Left colon (tissue), 2 donors: ENCODE results near the gene FAM236A. TPM values are rescaled to one million over a fixed set of nuclear protein-coding genes. Genes with fewer than 3 reads are reported as not detected.
"Not testable (repeated sequence)": the region's sequence is repeated elsewhere in the genome, so short reads cannot be mapped to it uniquely, and the experiment has no call there.

Experiments
- ATAC-seq: fragments of 200-7000 bp; cut with Tn5 transposase; one replicate; pipeline ENCODE4 v1.9.1; 2020; ENCODE audit warnings: mild to moderate bottlenecking, moderate library complexity
- DNase-seq, 2 donors: peaks; one replicate each; pipeline ENCODE4 v3.0.0-alpha.2; 2020
- intact Hi-C, 2 donors: fragments of 100-400 bp; cut with DNase I in 1 of 2; cut with micrococcal nuclease in 1 of 2; formaldehyde crosslinking; loops; one replicate each; pipeline versions ENCODE4 v1.11.2 to v1.14.0; 2022; cut with DNase I, micrococcal nuclease
- long read RNA-seq: library from polyadenylated mRNA; unstranded; transcript quantifications from one replicate; pipeline ENCODE4 v2.0.0, GENCODE V29; 2021
- total RNA-seq, 2 donors: library from RNA; stranded (reverse); fragmentation: NEBNext Ultra II Directional; extraction: Animal tissue kit (Norgen Biotek cat#: 25700); gene quantifications; one replicate each; pipeline ENCODE4 v1.2.1, GENCODE V29; 2021
- donor health status: DM: no; HTN: no; CAD: no.
- donor health status: DM: yes; HTN: yes; CAD: no.

The FAM236A gene
- total RNA-seq, result not detected
- long read RNA-seq, result 0 reads

DNA sequence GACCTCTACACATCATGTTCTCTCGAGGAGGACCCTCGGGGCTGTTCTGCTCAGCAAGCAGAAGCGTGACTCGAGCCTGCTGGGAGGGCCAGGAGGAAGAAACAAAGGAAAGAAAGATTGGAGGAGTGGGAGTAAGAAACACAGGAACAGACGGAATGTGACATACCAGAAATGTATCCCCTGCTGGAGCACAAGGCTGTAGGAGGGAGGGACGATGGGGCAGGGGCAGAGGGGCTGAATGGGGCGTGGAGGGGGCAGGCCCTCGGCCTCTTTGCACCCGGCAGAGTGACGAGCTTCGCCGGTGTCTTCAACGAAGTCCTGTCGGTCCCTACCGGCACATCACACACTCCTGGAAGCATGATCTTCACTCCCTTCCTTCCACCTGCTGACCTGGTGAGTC lies at the start of gene FAM236A:
FAM236A (plus strand) TSS at position 301 of the 400 bp plus-strand sequence; CDS start at position 358, 57 bp downstream.
- DNase-seq, intact Hi-C loops, ATAC-seq: not testable (repeated sequence)

DNA sequence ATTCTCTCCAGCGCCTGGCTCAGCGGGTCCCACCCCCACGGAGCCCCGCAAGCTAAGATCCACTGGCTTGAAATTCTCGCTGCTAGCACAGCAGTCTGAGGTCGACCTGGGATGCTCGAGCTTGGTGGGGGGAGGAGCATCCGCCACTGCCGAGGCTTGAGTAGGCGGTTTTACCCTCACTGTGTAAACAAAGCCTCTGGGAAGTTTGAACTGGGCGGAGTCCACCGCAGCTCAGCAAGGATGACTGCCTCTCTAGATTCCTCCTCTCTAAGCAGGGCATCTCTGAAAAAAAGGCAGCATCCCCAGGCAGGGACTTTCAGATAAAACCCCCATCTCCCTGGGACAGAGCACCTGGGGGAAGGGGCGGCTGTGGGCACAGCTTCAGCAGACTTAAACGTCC lies 48.3 kb upstream of the FAM236A start:
- DNase-seq, ATAC-seq, intact Hi-C loops: not testable (repeated sequence)

- intact Hi-C loops, ATAC-seq, DNase-seq: not testable (repeated sequence)
Observed at GRCh38 chrX:72912315-72912714, 25.7 kb upstream of the FAM236A start, which contains the start of gene FAM236C. FAM236C (plus strand) TSS chrX:72912615; CDS start chrX:72912715, 100 bp downstream.

DNA sequence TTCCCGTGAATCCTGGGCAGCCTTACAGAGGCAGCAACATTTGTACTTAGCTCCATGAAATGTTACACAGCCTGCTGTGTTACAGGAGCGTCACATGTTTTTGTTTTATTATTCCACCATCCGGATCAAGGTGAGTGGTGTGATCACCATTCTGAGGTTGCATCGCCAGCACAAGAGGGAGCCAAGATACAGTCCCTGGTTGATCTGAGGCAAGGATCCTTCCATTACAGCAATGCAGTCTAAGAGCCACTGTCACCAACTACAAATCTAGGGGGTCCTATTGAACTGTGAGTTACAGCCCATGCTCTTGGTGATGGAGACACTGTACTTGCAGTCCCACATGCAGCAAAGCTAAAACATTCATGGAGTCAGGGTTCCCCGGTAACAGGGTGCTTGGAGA lies 21.9 kb upstream of the FAM236A start:
- DNase-seq, ATAC-seq, intact Hi-C loops: not testable (repeated sequence)

- DNase-seq, ATAC-seq, intact Hi-C loops: not testable (repeated sequence)
Observed at GRCh38 chrX:72932283-72932682, 5.7 kb upstream of the FAM236A start.

DNA sequence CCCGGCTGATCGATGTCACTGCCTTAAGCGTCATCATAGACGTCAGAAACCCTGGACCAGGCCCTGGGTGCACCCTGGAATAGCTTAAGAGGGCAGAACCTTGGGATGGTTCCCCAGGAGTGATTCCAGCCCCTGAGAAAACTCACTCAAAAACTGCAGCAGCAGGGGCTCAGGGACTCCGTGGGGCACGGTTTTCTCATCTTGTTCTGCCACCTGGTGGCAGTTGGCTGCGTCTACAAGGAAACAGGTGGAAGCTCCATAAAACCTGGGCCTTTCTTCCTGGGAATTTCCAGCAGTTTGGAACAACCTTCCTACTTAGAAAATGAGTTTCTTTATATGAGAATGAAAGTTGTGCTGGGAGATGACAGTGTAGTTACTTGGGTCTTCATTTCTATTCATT lies 1.6 kb upstream of the FAM236A start:
- peak; percentile 69 for ATAC-seq
- intact Hi-C loops, DNase-seq: not testable (repeated sequence)

DNA sequence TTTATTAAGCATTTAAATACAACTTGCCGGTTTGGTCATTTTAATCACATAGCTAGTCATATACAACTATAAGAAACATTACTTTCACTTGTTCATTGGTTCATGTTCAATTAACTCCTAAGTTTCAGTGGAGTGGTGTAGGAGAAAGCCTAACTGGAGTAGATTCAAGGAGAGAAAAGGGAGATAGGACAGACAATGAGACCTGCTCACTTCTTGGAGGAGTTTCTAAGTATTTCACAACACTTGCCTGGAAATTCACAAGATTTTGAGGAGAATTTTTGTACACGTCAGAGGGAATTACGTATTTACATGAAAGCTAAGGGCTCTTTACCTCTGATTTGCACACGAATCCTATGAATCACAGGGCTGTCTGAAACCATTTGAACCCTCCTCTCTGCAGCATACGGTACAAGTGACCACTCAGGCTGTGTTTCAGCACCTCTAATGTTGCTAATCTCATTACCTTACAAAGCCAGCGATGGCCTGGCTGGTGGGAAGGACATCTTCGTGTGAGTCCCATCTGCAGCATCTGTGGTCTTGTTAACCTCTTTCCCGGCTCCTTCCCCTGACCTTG lies 1.0 kb upstream of the FAM236A start:
- intact Hi-C loops, ATAC-seq, DNase-seq: not testable (repeated sequence)

DNA sequence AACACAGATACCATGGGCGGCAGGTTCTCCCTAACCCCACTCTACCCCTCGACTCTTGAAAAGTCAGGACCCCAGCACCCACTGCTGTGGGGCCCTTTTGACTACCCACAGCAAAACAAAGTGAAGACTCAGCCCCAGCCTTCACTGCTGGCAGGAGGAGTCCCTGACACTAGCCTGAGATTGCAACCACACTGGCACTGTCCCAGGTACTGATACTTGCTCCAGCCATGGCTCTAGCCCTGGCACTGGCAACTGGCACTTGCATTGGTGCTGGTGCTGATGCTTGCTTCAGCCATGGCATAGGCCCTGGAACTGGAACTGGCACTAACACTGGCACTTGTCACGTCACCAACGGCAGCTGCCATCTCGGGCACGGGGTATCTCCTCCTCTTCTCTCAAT lies 4.3 kb downstream of the FAM236A start:
- DNase-seq, intact Hi-C loops: not testable (repeated sequence)
- ATAC-seq, result peak; percentile 36

DNA sequence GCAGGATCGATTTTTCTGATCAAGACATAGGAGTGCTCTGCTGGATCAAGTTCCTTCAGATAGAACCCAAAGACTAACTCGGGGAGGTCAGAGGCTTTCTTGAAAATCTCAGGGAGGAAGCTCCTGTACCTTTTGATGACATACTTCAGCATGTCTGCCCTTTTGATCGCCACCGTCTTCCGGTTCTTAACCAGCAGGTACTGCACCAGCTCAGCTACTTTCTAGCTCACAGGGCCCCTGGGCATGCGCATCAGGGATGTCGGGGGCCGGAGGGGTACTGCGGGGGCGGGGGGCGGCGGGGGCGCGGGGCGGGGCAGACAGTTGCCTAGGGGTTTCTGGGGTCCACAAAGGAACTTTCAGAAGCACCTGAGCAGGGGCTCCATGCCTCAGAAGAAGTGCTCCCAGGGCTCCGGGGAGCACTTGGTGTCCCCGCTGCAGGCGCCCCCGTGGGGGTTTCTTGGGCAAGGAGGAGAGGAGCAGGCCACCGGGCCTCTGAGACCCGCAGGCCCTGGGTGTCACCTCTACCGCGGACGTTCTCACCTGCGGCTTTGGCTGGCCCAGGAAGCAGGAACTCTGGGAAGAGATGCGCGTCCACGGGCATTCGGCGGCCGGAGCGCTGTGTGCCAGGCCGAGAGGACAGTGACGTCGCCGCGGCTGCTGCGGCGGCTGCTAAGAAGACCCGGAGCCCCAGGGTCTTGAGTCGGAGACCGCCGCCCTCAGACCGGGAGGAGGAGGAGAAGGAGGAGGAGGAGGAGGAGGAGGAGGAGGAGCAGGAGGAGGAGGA lies 5.2 kb downstream of the FAM236A start:
- DNase-seq, intact Hi-C loops: not testable (repeated sequence)
- peak; percentile 81 for ATAC-seq

DNA sequence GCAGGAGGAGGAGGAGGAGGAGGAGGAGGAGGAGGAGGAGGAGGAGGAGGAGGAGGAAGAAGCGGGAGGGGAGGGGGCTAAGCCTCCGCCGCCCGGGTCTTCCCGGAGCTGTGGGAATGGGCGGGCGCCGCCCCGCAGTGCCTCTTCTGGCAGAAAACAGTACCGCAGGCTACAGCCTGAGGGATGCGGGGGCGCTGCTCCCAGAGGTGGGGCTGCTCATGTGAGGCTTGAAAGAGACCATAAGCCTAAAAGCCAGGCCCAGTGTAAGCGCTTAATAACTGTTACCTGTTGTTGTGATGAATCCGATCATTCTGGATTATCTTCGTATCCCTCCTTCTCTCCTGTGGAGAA lies 5.8 kb downstream of the FAM236A start, which contains the start of gene DMRTC1:
DMRTC1 (minus strand) TSS at position 19 of the 351 bp plus-strand sequence. CDS start 68,143 bp downstream, outside the sequence.
- intact Hi-C loops, DNase-seq: not testable (repeated sequence)
- ATAC-seq, result peak; percentile 85

DNA sequence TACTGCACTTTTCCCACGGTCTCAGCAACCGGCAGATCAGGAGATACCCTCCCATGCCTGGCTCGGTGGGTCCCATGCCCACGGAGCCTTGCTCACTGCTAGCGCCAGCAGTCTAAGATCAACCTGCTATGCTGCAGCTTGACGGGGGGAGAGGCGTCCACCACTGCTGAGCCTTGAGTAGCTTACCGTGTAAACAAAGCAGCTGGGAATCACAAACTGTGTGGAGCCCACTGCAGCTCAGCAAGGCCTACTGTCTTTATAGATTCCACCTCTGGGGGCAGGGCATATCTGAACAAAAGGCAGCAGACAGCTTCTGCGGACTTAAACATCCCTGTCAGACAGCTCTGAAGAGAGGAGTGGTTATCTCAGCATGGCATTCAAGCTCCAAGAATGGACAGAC lies 22.0 kb downstream of the FAM236A start:
- ATAC-seq, intact Hi-C loops, DNase-seq: not testable (repeated sequence)

DNA sequence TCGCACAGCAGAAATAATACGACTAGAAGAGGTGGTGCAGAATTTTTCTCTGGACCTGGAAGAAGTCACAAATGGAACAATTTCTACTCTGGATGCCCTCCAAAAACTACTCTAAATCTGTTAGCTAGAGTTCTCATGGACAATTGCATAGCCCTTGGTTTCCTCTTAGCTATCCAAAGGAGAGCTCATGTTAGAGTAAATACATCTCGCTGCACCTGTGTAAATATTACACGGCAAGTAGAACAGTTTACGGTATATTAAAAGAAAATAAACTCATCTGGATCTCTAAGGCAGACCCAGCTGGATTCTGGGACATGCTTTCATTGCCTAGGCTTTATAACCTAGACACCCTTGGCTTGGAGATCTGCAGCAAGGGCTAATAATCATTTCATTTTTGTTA lies 33.9 kb downstream of the FAM236A start:
- DNase-seq, intact Hi-C loops: not testable (repeated sequence)
- peak; percentile 47 for ATAC-seq

- ATAC-seq, intact Hi-C loops, DNase-seq: not testable (repeated sequence)
Observed at GRCh38 chrX:72974885-72975284, 36.9 kb downstream of the FAM236A start.

GRCh38 chrX:72980894-72981469 lies 43.0 kb downstream of the FAM236A start:
- DNase-seq, ATAC-seq, intact Hi-C loops: not testable (repeated sequence)

Other genes with a start within 250 kb of the FAM236A start
- 1 to 10 TPM; 3.9 TPM for gene PHKA1, start 223.9 kb upstream of the FAM236A start, total RNA-seq
- gene DMRTC1B, start 161.3 kb upstream of the FAM236A start, total RNA-seq, result under 1 TPM in 1 of 2 donors, not detected in 1; 0.61 TPM
- not detected for gene FAM236B, start 155.5 kb upstream of the FAM236A start, total RNA-seq
- not detected for gene FAM236D, start 130.0 kb upstream of the FAM236A start, total RNA-seq
- gene FAM236C, start 25.6 kb upstream of the FAM236A start, total RNA-seq, result not detected
- under 1 TPM in 1 of 2 donors, not detected in 1; 0.40 TPM for gene DMRTC1, start 5.6 kb downstream of the FAM236A start, total RNA-seq
- not detected for gene PABPC1L2B, start 64.7 kb downstream of the FAM236A start, total RNA-seq
- gene PABPC1L2A, start 141.3 kb downstream of the FAM236A start, total RNA-seq, result not detected